ENCODE results near the gene C2CD2L. TPM values are rescaled to one million over a fixed set of nuclear protein-coding genes. Genes with fewer than 3 reads are reported as not detected.

Gene C2CD2L
- total RNA-seq, 2 experiments from 2014 or later = 10.6 to 19.0 TPM

DNA sequence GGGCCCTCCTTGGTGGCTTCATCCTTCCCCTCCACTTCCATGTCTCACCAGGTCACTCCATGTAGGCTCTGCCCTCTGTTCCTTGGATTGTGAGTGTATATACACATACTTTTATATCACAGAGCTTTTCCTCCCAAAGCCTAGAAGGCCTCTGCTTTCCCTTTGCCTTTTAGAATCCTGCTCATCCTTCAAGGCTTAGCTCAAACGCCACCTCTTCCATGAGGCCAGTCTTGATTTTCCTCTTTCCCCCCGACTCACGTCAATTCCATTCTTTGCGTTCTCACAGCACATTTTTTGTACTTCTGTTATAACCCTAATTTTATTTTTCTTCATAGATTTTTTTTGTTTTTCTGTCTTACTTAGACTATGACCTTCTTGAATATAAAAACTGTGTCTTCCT is 45.5 kb downstream of the C2CD2L start:
- no peaks in the 10 kb centered on the region for H3K36me3 ChIP-seq (ENCODE audit: insufficient read depth, low read length)
- H4K20me1 ChIP-seq (ENCODE audit: insufficient read depth, low read length) = no peaks in the 10 kb centered on the region
- H2AFZ ChIP-seq (ENCODE audit: low read length) = no peak overlapping the region
- H3K79me2 ChIP-seq (ENCODE audit: insufficient read depth, low read depth, low read length) = no peaks in the 10 kb centered on the region
- no peaks in the 10 kb centered on the region for H3K9me3 ChIP-seq (ENCODE audit: low read length)
- H3K4me3 ChIP-seq (ENCODE audit: low read depth, low read length, poor library complexity, severe bottlenecking) = no peak overlapping the region
- BruUV-seq (replicated peaks) = no TSS peak
- intact Hi-C loops (cut with micrococcal nuclease; ENCODE audit: unreplicated experiment) = no loop called here
- TF ChIP-seq, protein P1, sequence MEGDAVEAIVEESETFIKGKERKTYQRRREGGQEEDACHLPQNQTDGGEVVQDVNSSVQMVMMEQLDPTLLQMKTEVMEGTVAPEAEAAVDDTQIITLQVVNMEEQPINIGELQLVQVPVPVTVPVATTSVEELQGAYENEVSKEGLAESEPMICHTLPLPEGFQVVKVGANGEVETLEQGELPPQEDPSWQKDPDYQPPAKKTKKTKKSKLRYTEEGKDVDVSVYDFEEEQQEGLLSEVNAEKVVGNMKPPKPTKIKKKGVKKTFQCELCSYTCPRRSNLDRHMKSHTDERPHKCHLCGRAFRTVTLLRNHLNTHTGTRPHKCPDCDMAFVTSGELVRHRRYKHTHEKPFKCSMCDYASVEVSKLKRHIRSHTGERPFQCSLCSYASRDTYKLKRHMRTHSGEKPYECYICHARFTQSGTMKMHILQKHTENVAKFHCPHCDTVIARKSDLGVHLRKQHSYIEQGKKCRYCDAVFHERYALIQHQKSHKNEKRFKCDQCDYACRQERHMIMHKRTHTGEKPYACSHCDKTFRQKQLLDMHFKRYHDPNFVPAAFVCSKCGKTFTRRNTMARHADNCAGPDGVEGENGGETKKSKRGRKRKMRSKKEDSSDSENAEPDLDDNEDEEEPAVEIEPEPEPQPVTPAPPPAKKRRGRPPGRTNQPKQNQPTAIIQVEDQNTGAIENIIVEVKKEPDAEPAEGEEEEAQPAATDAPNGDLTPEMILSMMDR (conservative IDR thresholded peaks at IDR 0.05; ENCODE audit: low read length) = no peak
- no peak for TF ChIP-seq EZH2phosphoT487 (IDR thresholded peaks at IDR 0.05; ENCODE audit: borderline replicate concordance, low read depth, low read length)
- DNase-seq (ENCODE audit: low spot score) = no peak
- H3K27ac ChIP-seq (ENCODE audit: low read depth, low read length, poor library complexity, severe bottlenecking) = no peak overlapping the region
- CTCF ChIA-PET (ENCODE audit: unreplicated experiment) = interaction anchor here (0.6 kb wide), 1 partner anchor 26 kb away, joined by 3 read pairs; no protein-coding TSS in a partner anchor
- POLR2A ChIA-PET = interaction anchor here (0.5 to 1.1 kb wide), 2 partner anchors 31 to 67 kb away, joined by 3 to 4 read pairs; partner anchors contain the start of gene HINFP
- no peaks in the 10 kb centered on the region for H3K9me2 ChIP-seq (ENCODE audit: insufficient read depth, low read length)
- no peak overlapping the region for H3K4me2 ChIP-seq (ENCODE audit: low read length)
- H3K4me1 ChIP-seq (ENCODE audit: insufficient read depth, low read length, poor library complexity, severe bottlenecking) = peaks cover 22% of the 10 kb centered on the region

DNA sequence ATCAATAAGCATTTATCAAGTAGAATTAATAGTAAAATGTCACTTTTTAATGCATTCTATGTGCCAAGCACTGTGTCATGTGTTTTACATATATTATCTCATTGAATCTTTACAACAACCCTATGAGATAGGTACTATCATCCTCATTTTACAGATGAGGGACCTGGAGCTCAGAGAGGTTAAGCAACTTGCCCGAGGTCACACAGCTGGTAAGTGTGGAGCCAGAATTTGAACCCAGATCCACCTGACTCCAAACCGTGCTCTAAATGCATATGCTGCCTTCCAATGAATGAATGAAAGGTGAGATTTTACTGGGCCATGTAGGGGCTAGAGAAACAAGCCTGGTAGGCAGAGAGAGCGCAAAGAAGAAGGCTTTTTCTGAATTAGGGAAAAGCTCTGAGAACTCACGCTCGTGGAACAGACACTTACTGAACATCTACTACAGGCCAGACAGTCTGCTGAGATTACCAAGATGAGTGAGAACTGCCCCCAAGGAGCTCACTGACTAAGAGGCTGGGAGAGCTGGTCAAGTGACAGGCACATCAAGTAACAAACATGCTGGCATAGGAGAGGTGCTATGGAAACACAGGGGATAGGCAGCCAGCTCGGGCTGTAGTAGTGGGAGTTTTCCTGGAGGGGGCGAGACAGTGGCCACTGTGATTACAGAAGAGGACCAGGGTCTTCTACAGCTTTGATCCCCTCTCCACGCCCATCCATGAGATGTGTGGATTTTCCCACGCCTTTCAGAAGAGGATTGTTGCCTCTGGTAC is 46.1 kb downstream of the C2CD2L start:
- CTCF ChIA-PET (ENCODE audit: unreplicated experiment) = interaction anchor here (0.6 kb wide), 1 partner anchor 26 kb away, joined by 3 read pairs; no protein-coding TSS in a partner anchor
- TF ChIP-seq, protein P1 (conservative IDR thresholded peaks at IDR 0.05; ENCODE audit: low read length) = 0 out of 2 replicates have a peak, but pooled peaks have one; percentile 18
- no peak for TF ChIP-seq EZH2phosphoT487 (IDR thresholded peaks at IDR 0.05; ENCODE audit: borderline replicate concordance, low read depth, low read length)
- DNase-seq (ENCODE audit: low spot score) = no peak
- BruUV-seq (replicated peaks) = no TSS peak
- Histone ChIP-seq H3K9me2 (ENCODE audit: insufficient read depth, low read length) (no peaks in the 10 kb centered on the region), H3K79me2 (ENCODE audit: insufficient read depth, low read depth, low read length) (no peaks in the 10 kb centered on the region), H3K4me2 (ENCODE audit: low read length) (no peak overlapping the region), H3K36me3 (ENCODE audit: insufficient read depth, low read length) (no peaks in the 10 kb centered on the region), H3K9me3 (ENCODE audit: low read length) (no peaks in the 10 kb centered on the region), H3K4me1 (ENCODE audit: insufficient read depth, low read length, poor library complexity, severe bottlenecking) (peaks cover 16% of the 10 kb centered on the region), H2AFZ (ENCODE audit: low read length) (no peak overlapping the region), H3K4me3 (ENCODE audit: low read depth, low read length, poor library complexity, severe bottlenecking) (no peak overlapping the region), H3K27ac (ENCODE audit: low read depth, low read length, poor library complexity, severe bottlenecking) (no peak overlapping the region), H4K20me1 (ENCODE audit: insufficient read depth, low read length) (no peaks in the 10 kb centered on the region)
- POLR2A ChIA-PET = interaction anchor here (0.5 to 1.1 kb wide), 2 partner anchors 32 to 68 kb away, joined by 3 to 4 read pairs; partner anchors contain the start of gene HINFP
- intact Hi-C loops (cut with micrococcal nuclease; ENCODE audit: unreplicated experiment) = no loop called here

DNA sequence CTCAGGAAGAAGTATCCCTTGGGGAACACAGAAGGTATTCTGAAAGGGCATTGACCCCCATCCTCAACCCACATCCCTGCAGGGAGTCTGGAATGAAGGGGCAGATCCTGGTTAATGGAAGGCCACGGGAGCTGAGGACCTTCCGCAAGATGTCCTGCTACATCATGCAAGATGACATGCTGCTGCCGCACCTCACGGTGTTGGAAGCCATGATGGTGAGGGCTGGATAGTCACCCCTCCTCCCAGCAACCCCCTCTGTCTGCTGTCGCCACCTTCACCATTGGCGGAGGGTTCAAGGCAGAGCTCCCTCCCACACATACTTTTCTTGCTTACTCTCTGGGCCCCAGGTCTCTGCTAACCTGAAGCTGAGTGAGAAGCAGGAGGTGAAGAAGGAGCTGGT is 47.0 kb downstream of the C2CD2L start:
- no TSS peak for BruUV-seq (replicated peaks)
- DNase-seq (ENCODE audit: low spot score) = no peak
- Histone ChIP-seq H3K4me1 (ENCODE audit: insufficient read depth, low read length, poor library complexity, severe bottlenecking) (peaks cover 8% of the 10 kb centered on the region), H3K4me3 (ENCODE audit: low read depth, low read length, poor library complexity, severe bottlenecking) (no peak overlapping the region), H2AFZ (ENCODE audit: low read length) (no peak overlapping the region), H3K27ac (ENCODE audit: low read depth, low read length, poor library complexity, severe bottlenecking) (no peak overlapping the region), H3K79me2 (ENCODE audit: insufficient read depth, low read depth, low read length) (no peaks in the 10 kb centered on the region), H3K36me3 (ENCODE audit: insufficient read depth, low read length) (no peaks in the 10 kb centered on the region), H3K9me3 (ENCODE audit: low read length) (no peaks in the 10 kb centered on the region), H3K4me2 (ENCODE audit: low read length) (no peak overlapping the region), H4K20me1 (ENCODE audit: insufficient read depth, low read length) (no peaks in the 10 kb centered on the region), H3K9me2 (ENCODE audit: insufficient read depth, low read length) (no peaks in the 10 kb centered on the region)
- ChIA-PET POLR2A (interaction anchor here (0.5 to 0.7 kb wide), 2 partner anchors 57 to 503 kb away, joined by 3 to 4 read pairs; no protein-coding TSS in a partner anchor), CTCF (ENCODE audit: unreplicated experiment) (interaction anchor here (0.6 to 1.1 kb wide), 3 partner anchors 10 to 98 kb away, joined by 3 to 4 read pairs (median 3); partner anchors contain the start of gene HYOU1)
- intact Hi-C loops (cut with micrococcal nuclease; ENCODE audit: unreplicated experiment) = no loop called here
- TF ChIP-seq, protein P1 (conservative IDR thresholded peaks at IDR 0.05; ENCODE audit: low read length) = no peak
- TF ChIP-seq EZH2phosphoT487 (IDR thresholded peaks at IDR 0.05; ENCODE audit: borderline replicate concordance, low read depth, low read length) = no peak
